Erythroblast (primary cell): Measurements from ENCODE around the gene SATB2.

ENCODE experiments used
- GATA1 ChIP-seq: IDR thresholded peaks from 2 replicates; pipeline ENCODE4 v1.6.1; 2011; ENCODE audit warnings: low read depth, mild to moderate bottlenecking, control low read depth, low read length, moderate library complexity
- POLR2A ChIP-seq: IDR thresholded peaks from 2 replicates; pipeline ENCODE4 v1.6.1; 2011; ENCODE audit warnings: mild to moderate bottlenecking, low read length

- TF ChIP-seq POLR2A (no peak), GATA1 (no peak)
Observed at GRCh38 chr2:199306116-199306515, 151.6 kb downstream of the SATB2 start.
